Neural cell (in vitro differentiated cells): ENCODE measurements around the gene LRRC45. TPM values are rescaled to one million over a fixed set of nuclear protein-coding genes. Genes with fewer than 3 reads are reported as not detected.

Experiments
- H2AFZ ChIP-seq: fragments of 200-600, 300-800 bp; sonication (generic), shearing (Covaris generic); 2 replicates; pipeline ENCODE4 v1.6.0; 2014; ENCODE audit warnings: low read depth, mild to moderate bottlenecking, antibody characterized with exemption, low read length, moderate library complexity
- H3F3A ChIP-seq: fragments of 200-600 bp; shearing (Covaris generic); 2 replicates; pipeline ENCODE4 v1.6.1; 2016; ENCODE audit warnings: mild to moderate bottlenecking, moderate library complexity, mixed read lengths, antibody characterized with exemption, low read length; ENCODE audit not compliant: insufficient read depth, poor library complexity, severe bottlenecking
- H3K27ac ChIP-seq: fragments of 200-600, 300-800 bp; sonication (generic), shearing (Covaris generic); 2 replicates; pipeline ENCODE4 v1.5.1; 2014; ENCODE audit warnings: mild to moderate bottlenecking, low read length, moderate library complexity
- H3K27me3 ChIP-seq: fragments of 300-800, 200-600 bp; sonication (generic), shearing (Covaris generic); 2 replicates; pipeline ENCODE4 v1.6.0; 2014; ENCODE audit warnings: mild to moderate bottlenecking, low read depth, low read length, moderate library complexity; ENCODE audit not compliant: insufficient read depth
- H3K36me3 ChIP-seq: fragments of 300-800, 200-600 bp; sonication (generic), shearing (Covaris generic); 2 replicates; pipeline ENCODE4 v1.5.1; 2014; ENCODE audit warnings: mild to moderate bottlenecking, antibody characterized with exemption, low read length, moderate library complexity; ENCODE audit not compliant: insufficient read depth
- H3K4me2 ChIP-seq: fragments of 300-800, 200-600 bp; sonication (generic), shearing (Covaris generic); 2 replicates; pipeline ENCODE4 v1.6.0; 2014; ENCODE audit warnings: mild to moderate bottlenecking, low read length
- H3K4me3 ChIP-seq: fragments of 300-800, 200-600 bp; sonication (generic), shearing (Covaris generic); 2 replicates; pipeline ENCODE4 v1.5.1; 2014; ENCODE audit warnings: mild to moderate bottlenecking, low read length, moderate library complexity
- H3K79me2 ChIP-seq: fragments of 200-600 bp; shearing (Covaris generic); replicated peaks from 2 replicates; pipeline ENCODE4 v1.6.0; 2014; ENCODE audit warnings: mild to moderate bottlenecking, low read length, moderate library complexity; ENCODE audit not compliant: insufficient read depth
- H3K9ac ChIP-seq: fragments of 300-800, 200-600 bp; sonication (generic), shearing (Covaris generic); 2 replicates; pipeline ENCODE4 v1.6.1; 2016; ENCODE audit warnings: mild to moderate bottlenecking, low read length, mixed read lengths
- H3K9me2 ChIP-seq: fragments of 200-600 bp; shearing (Covaris generic); 2 replicates; pipeline ENCODE4 v1.6.1; 2016; ENCODE audit warnings: mild to moderate bottlenecking, low read length, mixed read lengths; ENCODE audit not compliant: insufficient read depth
- H3K9me3 ChIP-seq: fragments of 200-600, 300-800 bp; sonication (generic), shearing (Covaris generic); 2 replicates; pipeline ENCODE4 v1.6.1; 2016; ENCODE audit warnings: mild to moderate bottlenecking, mixed run types, low read length, moderate library complexity, mixed read lengths
- H4K20me1 ChIP-seq: fragments of 200-600 bp; shearing (Covaris generic); 2 replicates; pipeline ENCODE4 v1.6.1; 2016; ENCODE audit warnings: mild to moderate bottlenecking, mixed run types; ENCODE audit not compliant: insufficient read depth
- CTCF ChIP-seq: fragments of 450-650 bp; IDR thresholded peaks from 2 replicates; pipeline ENCODE4 v1.5.1; 2014; ENCODE audit warnings: antibody characterized with exemption, mild to moderate bottlenecking, moderate library complexity; ENCODE audit not compliant: poor library complexity, severe bottlenecking
- EP300 ChIP-seq: fragments of 450-650 bp; conservative IDR thresholded peaks from 2 replicates; pipeline ENCODE4 v1.6.1; 2014; ENCODE audit warnings: antibody characterized with exemption, mild to moderate bottlenecking, moderate library complexity; ENCODE audit not compliant: poor library complexity, severe bottlenecking
- EZH2 ChIP-seq: fragments of 200-600, 300-800 bp; shearing (Covaris generic), sonication (generic); IDR thresholded peaks from 2 replicates; pipeline ENCODE4 v1.6.1; 2014; ENCODE audit warnings: antibody characterized with exemption, low read length, borderline replicate concordance, mild to moderate bottlenecking; ENCODE audit not compliant: insufficient read depth, poor library complexity, severe bottlenecking
- MXI1 ChIP-seq: fragments of 450-650 bp; conservative IDR thresholded peaks from 2 replicates; pipeline ENCODE4 v1.6.1; 2014; ENCODE audit warnings: antibody characterized with exemption, mild to moderate bottlenecking; ENCODE audit not compliant: poor library complexity, severe bottlenecking
- POLR2AphosphoS5 ChIP-seq: IDR thresholded peaks from 2 replicates; pipeline ENCODE4 v1.6.1; 2012
- RAD21 ChIP-seq: fragments of 450-650 bp; conservative IDR thresholded peaks from 2 replicates; pipeline ENCODE4 v1.6.1; 2014; ENCODE audit warnings: antibody characterized with exemption, mild to moderate bottlenecking, moderate library complexity
- SMC3 ChIP-seq: fragments of 450-650 bp; conservative IDR thresholded peaks from 2 replicates; pipeline ENCODE4 v1.6.1; 2014; ENCODE audit warnings: antibody characterized with exemption, mild to moderate bottlenecking, moderate library complexity; ENCODE audit not compliant: poor library complexity
- TAF1 ChIP-seq: IDR thresholded peaks from 2 replicates; pipeline ENCODE4 v1.6.1; 2012; ENCODE audit warnings: low read depth
- polyA plus RNA-seq: library from polyadenylated mRNA; depleted of rRNA; stranded (reverse); fragments of >200 nt; gene quantifications from 2 replicates; pipeline ENCODE4 v1.2.3, GENCODE V29; 2014
- TF ChIP-seq, protein P1 (sequence below): IDR thresholded peaks from 2 replicates; pipeline ENCODE4 v1.6.1; 2012; ENCODE audit warnings: borderline replicate concordance

Gene LRRC45
- polyA plus RNA-seq, 1 donor from 2014 or later: 51.7 TPM

DNA sequence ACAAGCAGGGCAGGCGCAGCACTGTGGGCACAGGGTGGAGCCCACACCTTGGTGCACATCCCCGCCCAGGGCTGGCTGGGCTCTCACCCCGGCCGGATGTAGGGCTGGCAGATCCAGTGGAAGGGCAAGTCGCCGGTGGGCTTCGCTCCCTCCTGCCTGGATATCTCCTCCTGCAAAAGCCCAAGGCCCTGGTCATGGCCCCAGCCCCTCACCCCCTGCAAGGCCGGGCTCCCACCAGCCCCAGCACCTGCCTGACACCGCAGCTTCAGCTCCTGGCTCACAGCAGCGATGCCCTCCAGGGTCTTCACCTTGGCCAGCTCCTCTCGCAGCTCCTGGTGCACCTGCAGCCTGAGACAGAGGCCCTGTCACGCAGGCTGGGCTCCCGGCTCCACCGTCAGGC is 37.5 kb downstream of the LRRC45 start:
- H4K20me1 ChIP-seq: no peaks in the 10 kb centered on the region
- no peaks in the 10 kb centered on the region for H3K9me2 ChIP-seq
- no peak overlapping the region for H2AFZ ChIP-seq
- no peak overlapping the region for H3K4me3 ChIP-seq
- H3K4me2 ChIP-seq: no peak overlapping the region
- H3K27ac ChIP-seq: no peak overlapping the region
- no peaks in the 10 kb centered on the region for H3K27me3 ChIP-seq
- no peaks in the 10 kb centered on the region for H3K36me3 ChIP-seq
- no peaks in the 10 kb centered on the region for H3K79me2 ChIP-seq
- H3K9ac ChIP-seq: no peak overlapping the region
- no peaks in the 10 kb centered on the region for H3K9me3 ChIP-seq
- no peaks in the 10 kb centered on the region for H3F3A ChIP-seq
- TF ChIP-seq RAD21 (no peak), CTCF (no peak), EZH2 (no peak), MXI1 (no peak), TAF1 (no peak), SMC3 (no peak), POLR2AphosphoS5 (no peak), EP300 (no peak)
- TF ChIP-seq, protein P1, sequence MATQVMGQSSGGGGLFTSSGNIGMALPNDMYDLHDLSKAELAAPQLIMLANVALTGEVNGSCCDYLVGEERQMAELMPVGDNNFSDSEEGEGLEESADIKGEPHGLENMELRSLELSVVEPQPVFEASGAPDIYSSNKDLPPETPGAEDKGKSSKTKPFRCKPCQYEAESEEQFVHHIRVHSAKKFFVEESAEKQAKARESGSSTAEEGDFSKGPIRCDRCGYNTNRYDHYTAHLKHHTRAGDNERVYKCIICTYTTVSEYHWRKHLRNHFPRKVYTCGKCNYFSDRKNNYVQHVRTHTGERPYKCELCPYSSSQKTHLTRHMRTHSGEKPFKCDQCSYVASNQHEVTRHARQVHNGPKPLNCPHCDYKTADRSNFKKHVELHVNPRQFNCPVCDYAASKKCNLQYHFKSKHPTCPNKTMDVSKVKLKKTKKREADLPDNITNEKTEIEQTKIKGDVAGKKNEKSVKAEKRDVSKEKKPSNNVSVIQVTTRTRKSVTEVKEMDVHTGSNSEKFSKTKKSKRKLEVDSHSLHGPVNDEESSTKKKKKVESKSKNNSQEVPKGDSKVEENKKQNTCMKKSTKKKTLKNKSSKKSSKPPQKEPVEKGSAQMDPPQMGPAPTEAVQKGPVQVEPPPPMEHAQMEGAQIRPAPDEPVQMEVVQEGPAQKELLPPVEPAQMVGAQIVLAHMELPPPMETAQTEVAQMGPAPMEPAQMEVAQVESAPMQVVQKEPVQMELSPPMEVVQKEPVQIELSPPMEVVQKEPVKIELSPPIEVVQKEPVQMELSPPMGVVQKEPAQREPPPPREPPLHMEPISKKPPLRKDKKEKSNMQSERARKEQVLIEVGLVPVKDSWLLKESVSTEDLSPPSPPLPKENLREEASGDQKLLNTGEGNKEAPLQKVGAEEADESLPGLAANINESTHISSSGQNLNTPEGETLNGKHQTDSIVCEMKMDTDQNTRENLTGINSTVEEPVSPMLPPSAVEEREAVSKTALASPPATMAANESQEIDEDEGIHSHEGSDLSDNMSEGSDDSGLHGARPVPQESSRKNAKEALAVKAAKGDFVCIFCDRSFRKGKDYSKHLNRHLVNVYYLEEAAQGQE: no peak

DNA sequence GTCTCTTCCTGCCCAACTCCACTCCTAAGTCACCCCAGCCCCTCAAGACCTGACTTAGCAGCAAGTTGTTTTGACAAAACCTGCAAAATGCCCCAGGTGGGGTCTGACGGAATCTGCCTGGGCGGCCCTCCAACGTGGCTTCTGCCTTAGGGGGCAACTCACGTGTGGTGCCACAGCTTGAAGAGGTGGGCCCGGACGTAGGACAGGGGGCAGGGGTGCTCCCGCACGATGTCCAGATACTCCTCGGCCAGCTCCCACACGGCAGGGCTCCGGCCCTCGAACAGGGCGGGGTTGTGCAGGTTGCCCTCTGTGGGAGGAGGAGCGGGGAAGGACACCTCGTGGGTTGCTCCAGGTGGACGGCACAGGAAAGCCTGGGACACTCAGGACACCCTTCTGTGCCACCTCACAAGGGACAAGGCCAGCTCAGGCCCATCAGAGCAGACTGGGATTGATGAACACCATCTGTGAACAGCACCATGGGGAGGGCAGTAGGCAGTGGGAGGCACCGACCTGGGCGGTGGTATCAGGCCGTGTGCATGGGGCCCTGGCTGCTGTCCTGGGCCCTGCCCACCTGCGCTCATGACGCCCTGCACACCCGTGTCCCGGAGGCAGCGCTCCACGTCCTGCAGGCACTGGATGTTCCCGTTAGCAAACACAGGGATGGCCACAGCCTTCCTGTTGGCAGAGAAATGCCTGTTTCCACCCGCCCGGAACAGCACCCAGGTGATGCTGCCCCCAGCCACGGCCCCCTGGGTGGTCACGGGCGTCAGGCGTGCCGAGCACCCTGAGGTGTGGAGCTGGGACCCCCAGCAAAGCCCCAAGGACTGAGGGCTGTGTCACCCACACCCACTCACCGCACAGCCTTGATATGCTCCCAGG is 38.2 kb downstream of the LRRC45 start:
- H3F3A ChIP-seq: no peaks in the 10 kb centered on the region
- TF ChIP-seq TAF1 (no peak), POLR2AphosphoS5 (peak; percentile 6)
- H4K20me1 ChIP-seq: no peaks in the 10 kb centered on the region
- no peak overlapping the region for H3K4me3 ChIP-seq
- no peaks in the 10 kb centered on the region for H3K9me2 ChIP-seq
- H3K27me3 ChIP-seq: no peaks in the 10 kb centered on the region
- no peak overlapping the region for H3K9ac ChIP-seq
- H2AFZ ChIP-seq: no peak overlapping the region
- no peaks in the 10 kb centered on the region for H3K36me3 ChIP-seq
- no peaks in the 10 kb centered on the region for H3K79me2 ChIP-seq
- no peaks in the 10 kb centered on the region for H3K9me3 ChIP-seq
- H3K4me2 ChIP-seq: no peak overlapping the region
- no peak overlapping the region for H3K27ac ChIP-seq
